Measurements from ENCODE around the gene SEC22A.
A peak's percentile ranks its signal among the peaks of the same experiment; 100 is the strongest.

SEC22A gene

GRCh38 chr3:123319760-123320159, 118.0 kb downstream of the SEC22A start:
- Histone ChIP-seq H3K79me2 (ENCODE audit: insufficient read depth, low read length) (no peaks in the 10 kb centered on the region), H3F3A (ENCODE audit: insufficient read depth, low read length) (no peaks in the 10 kb centered on the region), H3K9me3 (ENCODE audit: low read length) (no peaks in the 10 kb centered on the region), H3K4me2 (ENCODE audit: low read length) (no peak overlapping the region), H3K27ac (ENCODE audit: low read depth, low read length, poor library complexity, severe bottlenecking) (no peak overlapping the region), H2AFZ (ENCODE audit: low read length) (no peak overlapping the region), H3K9me2 (ENCODE audit: low read depth, low read length) (no peaks in the 10 kb centered on the region), H3K4me3 (ENCODE audit: low read depth, low read length, poor library complexity, severe bottlenecking) (no peak overlapping the region), H3K4me1 (ENCODE audit: insufficient read depth, low read length, severe bottlenecking) (no peaks in the 10 kb centered on the region), H3K27me3 (ENCODE audit: insufficient read depth, low read length) (peaks cover 4% of the 10 kb centered on the region; the same call in 1 of the 2 replicates), H4K20me1 (ENCODE audit: insufficient read depth, low read length) (no peaks in the 10 kb centered on the region), H3K9ac (ENCODE audit: low read length) (no peak overlapping the region), H3K36me3 (ENCODE audit: insufficient read depth, low read length) (no peaks in the 10 kb centered on the region)
- no peak for TF ChIP-seq CTCF (IDR thresholded peaks at IDR 0.05; ENCODE audit: low read length)
- no peak for TF ChIP-seq EZH2 (IDR thresholded peaks at IDR 0.05; ENCODE audit: borderline replicate concordance, low read length)

GRCh38 chr3:123320221-123320620, 118.5 kb downstream of the SEC22A start:
- H3K4me2 ChIP-seq (ENCODE audit: low read length), result no peak overlapping the region

GRCh38 chr3:123321806-123322205, 120.1 kb downstream of the SEC22A start:
- TF ChIP-seq EZH2 (IDR thresholded peaks at IDR 0.05; ENCODE audit: borderline replicate concordance, low read length) (no peak), CTCF (IDR thresholded peaks at IDR 0.05; ENCODE audit: low read length) (0 out of 2 replicates have a peak, but pooled peaks have one; percentile 0)
- H3K4me2 ChIP-seq (ENCODE audit: low read length), result no peak overlapping the region
- no peaks in the 10 kb centered on the region for H3K36me3 ChIP-seq (ENCODE audit: insufficient read depth, low read length)

More at GRCh38 chr3:123320221-123320620, 118.5 kb downstream of the SEC22A start:
- H3K36me3 ChIP-seq (ENCODE audit: insufficient read depth, low read length), result no peaks in the 10 kb centered on the region
- H3K9me2 ChIP-seq (ENCODE audit: low read depth, low read length), result no peaks in the 10 kb centered on the region
- no peaks in the 10 kb centered on the region for H3K79me2 ChIP-seq (ENCODE audit: insufficient read depth, low read length)
- no peak for TF ChIP-seq EZH2 (IDR thresholded peaks at IDR 0.05; ENCODE audit: borderline replicate concordance, low read length)
- TF ChIP-seq CTCF (IDR thresholded peaks at IDR 0.05; ENCODE audit: low read length), result no peak
- H3K4me1 ChIP-seq (ENCODE audit: insufficient read depth, low read length, severe bottlenecking), result no peaks in the 10 kb centered on the region
- no peaks in the 10 kb centered on the region for H3K9me3 ChIP-seq (ENCODE audit: low read length)
- no peaks in the 10 kb centered on the region for H3F3A ChIP-seq (ENCODE audit: insufficient read depth, low read length)
- H3K9ac ChIP-seq (ENCODE audit: low read length), result no peak overlapping the region
- peaks cover 4% of the 10 kb centered on the region; the same call in 1 of the 2 replicates for H3K27me3 ChIP-seq (ENCODE audit: insufficient read depth, low read length)
- H3K4me3 ChIP-seq (ENCODE audit: low read depth, low read length, poor library complexity, severe bottlenecking), result no peak overlapping the region
- H3K27ac ChIP-seq (ENCODE audit: low read depth, low read length, poor library complexity, severe bottlenecking), result no peak overlapping the region
- no peaks in the 10 kb centered on the region for H4K20me1 ChIP-seq (ENCODE audit: insufficient read depth, low read length)
- H2AFZ ChIP-seq (ENCODE audit: low read length), result no peak overlapping the region

More at GRCh38 chr3:123321806-123322205, 120.1 kb downstream of the SEC22A start:
- Histone ChIP-seq H3K27me3 (ENCODE audit: insufficient read depth, low read length) (peaks cover 4% of the 10 kb centered on the region; the same call in 1 of the 2 replicates), H3K9me3 (ENCODE audit: low read length) (no peaks in the 10 kb centered on the region), H3K4me1 (ENCODE audit: insufficient read depth, low read length, severe bottlenecking) (no peaks in the 10 kb centered on the region), H3K9ac (ENCODE audit: low read length) (no peak overlapping the region), H2AFZ (ENCODE audit: low read length) (no peak overlapping the region), H3K4me3 (ENCODE audit: low read depth, low read length, poor library complexity, severe bottlenecking) (no peak overlapping the region), H3K9me2 (ENCODE audit: low read depth, low read length) (no peaks in the 10 kb centered on the region), H3F3A (ENCODE audit: insufficient read depth, low read length) (no peaks in the 10 kb centered on the region), H3K79me2 (ENCODE audit: insufficient read depth, low read length) (no peaks in the 10 kb centered on the region), H4K20me1 (ENCODE audit: insufficient read depth, low read length) (no peaks in the 10 kb centered on the region), H3K27ac (ENCODE audit: low read depth, low read length, poor library complexity, severe bottlenecking) (no peak overlapping the region)
